GM12878 (cell line): ENCODE results near the gene TNFRSF6B. TPM values are rescaled to one million over a fixed set of nuclear protein-coding genes. Genes with fewer than 3 reads are reported as not detected.

Experiments
- ATAC-seq: fragments of 200-7000 bp; cut with Tn5 transposase; 3 replicates; pipeline ENCODE4 v1.9.1; 2020; ENCODE audit warnings: mild to moderate bottlenecking, moderate library complexity
- BruUV-seq: library from RNA; stranded (reverse); fragments of 400-500 nt; replicated peaks from 2 replicates; lab custom pipeline; 2021; lab: Mats Ljungman, UMichigan
- CTCF ChIA-PET: fragments of 300-600 bp; sonication (Branson Sonifier 250); formaldehyde crosslinking; extraction: SDS; loops from one replicate; lab custom pipeline; 2021; ENCODE audit warnings: inconsistent platforms; lab: Yijun Ruan, JAX
- POLR2A ChIA-PET: fragments of 350-600 bp; formaldehyde crosslinking; extraction: SDS; loops from one replicate; lab custom pipeline; 2021; ENCODE audit warnings: inconsistent platforms; lab: Charles Lee
- RAD21 ChIA-PET: fragments of 300-600 bp; sonication (Branson Sonifier 250); formaldehyde crosslinking; loops from one replicate; lab custom pipeline; 2023; ENCODE audit warnings: antibody characterized with exemption; ENCODE audit not compliant: unreplicated experiment; lab: Charles Lee
- SMC1A ChIA-PET: fragments of 300-600 bp; sonication (Branson Sonifier 250); formaldehyde crosslinking; loops from one replicate; lab custom pipeline; 2023; ENCODE audit not compliant: unreplicated experiment, uncharacterized antibody; lab: Charles Lee
- DNase-seq: peaks from one replicate; pipeline ENCODE4 v3.0.0-alpha.2; 2011; ENCODE audit warnings: low read depth, low spot score
- FAIRE-seq: peaks from 3 replicates; lab custom pipeline; 2011; peaks lifted over from hg19 to GRCh38; lab: Jason Lieb, UNC
- H2AFZ ChIP-seq: 2 replicates; pipeline ENCODE4 v1.6.0; 2011; ENCODE audit warnings: low read depth, low read length, control low read depth; ENCODE audit not compliant: control insufficient read depth
- H3K27ac ChIP-seq: 2 replicates; pipeline ENCODE4 v1.5.1; 2011; ENCODE audit warnings: control low read depth; ENCODE audit not compliant: control insufficient read depth, insufficient read depth
- H3K27me3 ChIP-seq, 2 experiments: replicated peaks in 1 of 2; 2 replicates each; pipeline versions ENCODE4 v1.6.0 to v1.6.1; 2011; ENCODE audit warnings: low read length in 1 of 2; ENCODE audit not compliant: control insufficient read depth in 2 of 2, insufficient read depth in 2 of 2
- H3K36me3 ChIP-seq, 2 experiments: 2 replicates each; pipeline ENCODE4 v1.5.1; 2011; ENCODE audit warnings: low read length in 1 of 2; ENCODE audit not compliant: control insufficient read depth in 2 of 2, insufficient read depth in 2 of 2
- H3K4me1 ChIP-seq: 2 replicates; pipeline ENCODE4 v1.6.1; 2011; ENCODE audit warnings: mild to moderate bottlenecking, low read length, moderate library complexity, mixed read lengths; ENCODE audit not compliant: control insufficient read depth, insufficient read depth
- H3K4me2 ChIP-seq: 2 replicates; pipeline ENCODE4 v1.6.0; 2011; ENCODE audit warnings: control low read depth; ENCODE audit not compliant: control insufficient read depth, insufficient read depth
- H3K4me3 ChIP-seq: fragments of 200-600 bp; sonication (generic); 2 replicates; pipeline ENCODE4 v1.5.1; 2016
- H3K79me2 ChIP-seq: 2 replicates; pipeline ENCODE4 v1.6.0; 2011; ENCODE audit warnings: low read length; ENCODE audit not compliant: control insufficient read depth, insufficient read depth
- H3K9ac ChIP-seq: 2 replicates; pipeline ENCODE4 v1.8.0; 2011; ENCODE audit warnings: low read length, control low read depth, mixed read lengths; ENCODE audit not compliant: control insufficient read depth, insufficient read depth
- H3K9me3 ChIP-seq: replicated peaks from 3 replicates; pipeline ENCODE4 v1.5.1; 2011; ENCODE audit warnings: mild to moderate bottlenecking, low read length; ENCODE audit not compliant: control insufficient read depth, insufficient read depth
- H4K20me1 ChIP-seq: 2 replicates; pipeline ENCODE4 v1.6.0; 2011; ENCODE audit not compliant: control insufficient read depth, insufficient read depth
- MEF2A ChIP-seq: IDR thresholded peaks from 2 replicates; pipeline ENCODE4 v1.6.1; 2011; ENCODE audit warnings: low read depth, mild to moderate bottlenecking, low read length, moderate library complexity; ENCODE audit not compliant: insufficient read depth
- MEF2B ChIP-seq: fragments of 450-650 bp; IDR thresholded peaks from 2 replicates; pipeline ENCODE4 v1.6.1; 2018; ENCODE audit warnings: mild to moderate bottlenecking, moderate library complexity; ENCODE audit not compliant: partially characterized antibody, poor library complexity, severe bottlenecking
- MTA3 ChIP-seq: IDR thresholded peaks from 2 replicates; pipeline ENCODE4 v1.6.1; 2012; ENCODE audit warnings: low read length, inconsistent platforms, borderline replicate concordance
- NKRF ChIP-seq: fragments of 450-650 bp; conservative IDR thresholded peaks from 2 replicates; pipeline ENCODE4 v1.6.1; 2017; ENCODE audit warnings: mild to moderate bottlenecking, moderate library complexity
- NR2F1 ChIP-seq: fragments of 450-650 bp; conservative IDR thresholded peaks from 2 replicates; pipeline ENCODE4 v1.6.1; 2017; ENCODE audit warnings: mild to moderate bottlenecking
- PKNOX1 ChIP-seq: fragments of 450-650 bp; IDR thresholded peaks from 2 replicates; pipeline ENCODE4 v1.6.1; 2016; ENCODE audit warnings: mild to moderate bottlenecking
- POLR2A ChIP-seq: IDR thresholded peaks from 2 replicates; pipeline ENCODE4 v1.6.1; 2011; ENCODE audit warnings: low read depth, mild to moderate bottlenecking, low read length
- SIX5 ChIP-seq: IDR thresholded peaks from 2 replicates; pipeline ENCODE4 v1.6.1; 2011; ENCODE audit warnings: mild to moderate bottlenecking, low read depth, low read length, moderate library complexity; ENCODE audit not compliant: severe bottlenecking
- SUPT20H ChIP-seq: IDR thresholded peaks from 2 replicates; pipeline ENCODE4 v1.6.1; 2011; ENCODE audit warnings: low read depth, mild to moderate bottlenecking, low read length, moderate library complexity, borderline replicate concordance; ENCODE audit not compliant: control insufficient read depth
- ZBED1 ChIP-seq: IDR thresholded peaks from 2 replicates; pipeline ENCODE4 v1.6.1; 2016; ENCODE audit warnings: borderline replicate concordance
- WGBS: methylation state at CpG from one replicate; pipeline ENCODE4 v1.1.6; 2016; ENCODE audit warnings: low lambda C conversion rate; ENCODE audit not compliant: insufficient replicate concordance, insufficient coverage; ENCODE audit errors: missing lambda C conversion rate; 5-methylcytosine and 5-hydroxymethylcytosine counted together
- in situ Hi-C: fragments of 300-500 bp; cut with MboI; formaldehyde crosslinking; loops from 9 replicates; pipeline ENCODE4 v1.14.3; 2018; ENCODE audit warnings: mixed read lengths
- intact Hi-C: fragments of 100-400 bp; cut with micrococcal nuclease; formaldehyde crosslinking; loops from one replicate; pipeline ENCODE4 v1.14.2; 2022; ENCODE audit not compliant: unreplicated experiment
- polyA plus RNA-seq, 11 experiments: library from polyadenylated mRNA; depleted of rRNA in 4 of 11; unstranded in 6 of 11; stranded (reverse) in 5 of 11; fragments of >200 nt; fragmentation: Nextera tagmentation in 4 of 11; fragmentation: Illumina TruSeq in 1 of 11; extraction: Ambion mirVana in 4 of 11; extraction: Trizol in 1 of 11; gene quantifications; 1 replicate in 1 of 11; 2 replicates in 10 of 11; pipeline versions ENCODE4 v1.2.1 to v1.2.3, GENCODE V29; 2011 to 2016; ENCODE audit warnings: inconsistent platforms in 2 of 11, missing spikeins in 2 of 11, low read depth in 1 of 11
- total RNA-seq, 4 experiments: library from RNA; depleted of rRNA in 3 of 4; stranded (reverse); fragments of >200 nt in 3 of 4; fragmentation: Illumina TruSeq in 1 of 4; extraction: Trizol in 1 of 4; gene quantifications; 2 replicates each; pipeline versions ENCODE4 v1.2.1 to v1.2.3, GENCODE V29; 2013 to 2021

The TNFRSF6B gene
- total and polyA plus RNA-seq, 10 of the 15 experiments (the other 5 are each of a cell fraction or from before 2014, with no cell fraction given) = 0.67 to 2.2 (median 1.8) TPM; not detected in 7

- Histone ChIP-seq H3K27ac (no peak overlapping the region), H3K4me3 (no peak overlapping the region), H3K36me3 (no peaks in the 10 kb centered on the region), H3K4me1 (peaks cover 16% of the 10 kb centered on the region), H3K79me2 (no peaks in the 10 kb centered on the region), H3K9me3 (no peaks in the 10 kb centered on the region), H4K20me1 (no peaks in the 10 kb centered on the region), H2AFZ (no peak overlapping the region), H3K27me3 (no peaks in the 10 kb centered on the region), H3K9ac (no peak overlapping the region), H3K4me2 (no peak overlapping the region)
- WGBS = 84% methylated on average over 22 of the region's 25 CpGs
- intact Hi-C loops (no loop called here), in situ Hi-C loops (no loop called here)
- DNase-seq (no peak), FAIRE-seq (no peak), ATAC-seq (no peak)
- TF ChIP-seq ZBED1 (0 out of 2 replicates have a peak, but pooled peaks have one; percentile 18), MEF2A (no peak), MTA3 (peak; percentile 73; the same call in 1 of the 2 replicates), SUPT20H (no peak), NKRF (no peak), NR2F1 (no peak), SIX5 (no peak), PKNOX1 (0 out of 2 replicates have a peak, but pooled peaks have one; percentile 7), POLR2A (peak; percentile 68), MEF2B (no peak)
- CTCF ChIA-PET = no interaction called here
- SMC1A ChIA-PET = no interaction called here
- BruUV-seq = no TSS peak
- POLR2A ChIA-PET = no interaction called here
- RAD21 ChIA-PET = no interaction called here
These were observed 787 bp upstream of the TNFRSF6B start for GRCh38 chr20:63695424-63696305.
